SH-SY5Y (cell line): Measurements from ENCODE around the gene FMNL3.

ENCODE experiments used
- GATA2 ChIP-seq: IDR thresholded peaks from 2 replicates; pipeline ENCODE4 v1.6.1; 2011; ENCODE audit warnings: mild to moderate bottlenecking, low read depth, low read length
- GATA3 ChIP-seq: IDR thresholded peaks from 2 replicates; pipeline ENCODE4 v1.6.1; 2011; ENCODE audit warnings: low read depth, mild to moderate bottlenecking, low read length, moderate library complexity

GRCh38 chr12:49697808-49698207 lies 9.4 kb downstream of the FMNL3 start:
- TF ChIP-seq GATA3 (no peak), GATA2 (no peak)
